Measurements from ENCODE around the gene LRRN4.

DNA sequence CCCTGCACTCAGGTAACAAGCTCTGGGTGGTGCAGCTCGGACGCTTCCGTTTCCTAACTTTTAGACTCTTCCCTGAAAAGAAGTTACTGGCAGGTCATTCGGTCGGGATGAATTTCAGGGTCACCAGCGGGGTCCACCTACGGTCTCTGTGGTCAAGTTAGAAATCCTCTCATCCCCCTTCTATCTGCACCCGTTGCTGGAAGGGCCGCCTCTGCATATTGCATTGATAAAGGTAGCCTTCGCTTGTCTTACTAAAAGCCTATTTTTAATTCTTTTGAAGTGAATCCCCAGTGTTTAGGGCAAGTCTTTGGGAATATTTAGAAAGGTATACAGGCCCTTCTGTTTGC, 47.3 kb downstream of the LRRN4 start:
- no peak for TF ChIP-seq CTCF (conservative IDR thresholded peaks at IDR 0.05; ENCODE audit: low read length)
- TF ChIP-seq EZH2phosphoT487 (IDR thresholded peaks at IDR 0.05; ENCODE audit: borderline replicate concordance, low read depth, low read length) = no peak
